AG09309 (cell line): ENCODE data around the gene F2.

Source experiments
- DNase-seq: peaks from one replicate; pipeline ENCODE4 v3.0.0-alpha.2; 2010; ENCODE audit warnings: low read depth
- H3K4me3 ChIP-seq: 2 replicates; pipeline ENCODE4 v1.5.1; 2011; ENCODE audit warnings: mild to moderate bottlenecking, low read depth, low read length, moderate library complexity; ENCODE audit not compliant: control insufficient read depth
- TF ChIP-seq, protein P1 (sequence below): IDR thresholded peaks from 2 replicates; pipeline ENCODE4 v1.5.1; 2011; ENCODE audit warnings: mild to moderate bottlenecking, low read depth, low read length, inconsistent platforms; ENCODE audit not compliant: insufficient read depth, control insufficient read depth; ENCODE audit errors: missing control alignments

The F2 gene

DNA sequence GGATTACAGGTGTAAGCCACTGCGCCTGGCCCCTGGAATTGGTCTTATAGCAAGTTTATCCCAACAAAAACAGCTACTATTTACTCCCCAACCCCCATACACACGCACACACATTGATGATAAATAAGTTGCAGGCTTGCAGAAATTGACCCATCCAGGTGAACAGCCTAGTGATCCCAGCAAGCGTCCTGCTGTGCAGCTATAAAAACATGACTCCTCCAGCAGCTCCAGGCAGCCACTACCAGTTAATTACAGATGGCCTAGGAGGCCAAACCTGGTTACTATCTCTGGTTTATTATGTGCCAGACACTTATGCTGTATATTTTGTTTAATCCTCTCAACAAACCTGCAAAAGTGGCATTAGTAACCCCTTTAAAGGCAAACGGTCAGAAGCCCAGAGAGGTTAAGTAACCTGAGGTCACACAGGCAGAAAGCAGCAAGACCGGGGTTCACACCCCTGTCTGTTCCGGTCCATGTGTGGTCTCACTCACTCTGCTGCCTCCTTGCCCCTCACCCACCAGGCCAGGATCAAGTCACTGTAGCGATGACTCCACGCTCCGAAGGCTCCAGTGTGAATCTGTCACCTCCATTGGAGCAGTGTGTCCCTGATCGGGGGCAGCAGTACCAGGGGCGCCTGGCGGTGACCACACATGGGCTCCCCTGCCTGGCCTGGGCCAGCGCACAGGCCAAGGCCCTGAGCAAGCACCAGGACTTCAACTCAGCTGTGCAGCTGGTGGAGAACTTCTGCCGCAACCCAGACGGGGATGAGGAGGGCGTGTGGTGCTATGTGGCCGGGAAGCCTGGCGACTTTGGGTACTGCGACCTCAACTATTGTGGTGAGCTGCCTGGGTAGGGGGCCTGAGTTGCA lies 6.6 kb downstream of the F2 start:
- TF ChIP-seq, protein P1, sequence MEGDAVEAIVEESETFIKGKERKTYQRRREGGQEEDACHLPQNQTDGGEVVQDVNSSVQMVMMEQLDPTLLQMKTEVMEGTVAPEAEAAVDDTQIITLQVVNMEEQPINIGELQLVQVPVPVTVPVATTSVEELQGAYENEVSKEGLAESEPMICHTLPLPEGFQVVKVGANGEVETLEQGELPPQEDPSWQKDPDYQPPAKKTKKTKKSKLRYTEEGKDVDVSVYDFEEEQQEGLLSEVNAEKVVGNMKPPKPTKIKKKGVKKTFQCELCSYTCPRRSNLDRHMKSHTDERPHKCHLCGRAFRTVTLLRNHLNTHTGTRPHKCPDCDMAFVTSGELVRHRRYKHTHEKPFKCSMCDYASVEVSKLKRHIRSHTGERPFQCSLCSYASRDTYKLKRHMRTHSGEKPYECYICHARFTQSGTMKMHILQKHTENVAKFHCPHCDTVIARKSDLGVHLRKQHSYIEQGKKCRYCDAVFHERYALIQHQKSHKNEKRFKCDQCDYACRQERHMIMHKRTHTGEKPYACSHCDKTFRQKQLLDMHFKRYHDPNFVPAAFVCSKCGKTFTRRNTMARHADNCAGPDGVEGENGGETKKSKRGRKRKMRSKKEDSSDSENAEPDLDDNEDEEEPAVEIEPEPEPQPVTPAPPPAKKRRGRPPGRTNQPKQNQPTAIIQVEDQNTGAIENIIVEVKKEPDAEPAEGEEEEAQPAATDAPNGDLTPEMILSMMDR: no peak
- no peak overlapping the region for H3K4me3 ChIP-seq
- no peak for DNase-seq

DNA sequence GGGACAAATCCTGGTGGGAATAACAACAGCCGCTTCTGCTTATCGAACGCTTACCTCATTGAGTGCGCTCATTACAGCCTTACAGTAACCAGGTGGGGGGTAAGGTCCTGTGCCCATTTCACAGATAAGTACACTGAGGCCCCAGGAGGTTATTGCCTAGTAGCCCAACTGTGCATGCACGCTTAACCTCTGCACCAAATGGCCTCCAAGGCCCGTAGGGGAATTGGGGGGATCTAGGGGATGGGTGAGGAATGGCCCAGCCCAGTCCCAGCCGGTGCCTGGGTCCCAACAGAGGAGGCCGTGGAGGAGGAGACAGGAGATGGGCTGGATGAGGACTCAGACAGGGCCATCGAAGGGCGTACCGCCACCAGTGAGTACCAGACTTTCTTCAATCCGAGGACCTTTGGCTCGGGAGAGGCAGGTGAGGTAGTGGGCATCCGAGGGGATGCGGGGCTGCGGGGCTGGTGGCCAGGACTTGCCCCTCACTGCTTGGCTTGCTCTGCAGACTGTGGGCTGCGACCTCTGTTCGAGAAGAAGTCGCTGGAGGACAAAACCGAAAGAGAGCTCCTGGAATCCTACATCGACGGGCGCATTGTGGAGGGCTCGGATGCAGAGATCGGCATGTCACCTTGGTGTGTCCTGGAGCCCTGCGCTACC lies 7.3 kb downstream of the F2 start:
- no peak overlapping the region for H3K4me3 ChIP-seq
- DNase-seq: no peak
- TF ChIP-seq, protein P1: no peak

DNA sequence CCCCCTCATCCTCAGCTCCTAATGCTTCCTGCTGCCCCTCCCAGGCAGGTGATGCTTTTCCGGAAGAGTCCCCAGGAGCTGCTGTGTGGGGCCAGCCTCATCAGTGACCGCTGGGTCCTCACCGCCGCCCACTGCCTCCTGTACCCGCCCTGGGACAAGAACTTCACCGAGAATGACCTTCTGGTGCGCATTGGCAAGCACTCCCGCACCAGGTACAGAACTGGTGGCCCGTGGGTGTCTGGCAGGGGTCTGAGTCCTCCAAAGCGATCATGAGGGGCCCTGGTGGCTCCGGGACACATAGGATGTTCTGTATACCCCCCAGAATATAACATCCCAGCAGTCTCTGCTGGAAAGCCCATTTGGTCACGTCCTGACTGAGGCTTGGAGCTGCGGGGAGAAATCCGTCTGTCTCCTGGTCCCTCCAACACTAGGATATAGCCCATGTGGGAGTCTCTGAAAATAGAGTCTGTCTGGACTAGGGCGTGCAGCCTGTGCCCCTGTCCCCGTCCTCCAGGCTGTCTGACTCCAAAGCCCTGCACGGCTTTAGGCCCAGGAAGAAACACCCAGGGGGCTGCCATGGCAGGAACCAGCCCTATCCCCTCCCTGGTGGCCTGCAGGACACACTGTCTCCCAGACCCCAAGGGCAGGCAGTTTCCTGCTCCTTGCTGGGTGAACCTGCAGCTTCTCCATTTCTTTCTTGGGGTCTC lies 9.1 kb downstream of the F2 start:
- H3K4me3 ChIP-seq: no peak overlapping the region
- DNase-seq: no peak
- TF ChIP-seq, protein P1: no peak

DNA sequence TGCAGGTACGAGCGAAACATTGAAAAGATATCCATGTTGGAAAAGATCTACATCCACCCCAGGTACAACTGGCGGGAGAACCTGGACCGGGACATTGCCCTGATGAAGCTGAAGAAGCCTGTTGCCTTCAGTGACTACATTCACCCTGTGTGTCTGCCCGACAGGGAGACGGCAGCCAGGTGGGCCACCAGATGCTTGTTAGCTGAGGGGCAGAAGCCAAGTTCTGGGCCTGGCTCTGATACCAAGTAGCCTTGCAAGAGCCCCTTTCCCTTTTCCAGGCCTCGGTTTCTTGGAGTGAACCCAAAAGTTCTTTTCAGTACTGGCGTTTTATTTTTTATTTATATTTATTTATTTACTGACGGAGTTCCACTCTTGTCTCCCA lies 9.6 kb downstream of the F2 start:
- TF ChIP-seq, protein P1: no peak
- DNase-seq: no peak
- no peak overlapping the region for H3K4me3 ChIP-seq

DNA sequence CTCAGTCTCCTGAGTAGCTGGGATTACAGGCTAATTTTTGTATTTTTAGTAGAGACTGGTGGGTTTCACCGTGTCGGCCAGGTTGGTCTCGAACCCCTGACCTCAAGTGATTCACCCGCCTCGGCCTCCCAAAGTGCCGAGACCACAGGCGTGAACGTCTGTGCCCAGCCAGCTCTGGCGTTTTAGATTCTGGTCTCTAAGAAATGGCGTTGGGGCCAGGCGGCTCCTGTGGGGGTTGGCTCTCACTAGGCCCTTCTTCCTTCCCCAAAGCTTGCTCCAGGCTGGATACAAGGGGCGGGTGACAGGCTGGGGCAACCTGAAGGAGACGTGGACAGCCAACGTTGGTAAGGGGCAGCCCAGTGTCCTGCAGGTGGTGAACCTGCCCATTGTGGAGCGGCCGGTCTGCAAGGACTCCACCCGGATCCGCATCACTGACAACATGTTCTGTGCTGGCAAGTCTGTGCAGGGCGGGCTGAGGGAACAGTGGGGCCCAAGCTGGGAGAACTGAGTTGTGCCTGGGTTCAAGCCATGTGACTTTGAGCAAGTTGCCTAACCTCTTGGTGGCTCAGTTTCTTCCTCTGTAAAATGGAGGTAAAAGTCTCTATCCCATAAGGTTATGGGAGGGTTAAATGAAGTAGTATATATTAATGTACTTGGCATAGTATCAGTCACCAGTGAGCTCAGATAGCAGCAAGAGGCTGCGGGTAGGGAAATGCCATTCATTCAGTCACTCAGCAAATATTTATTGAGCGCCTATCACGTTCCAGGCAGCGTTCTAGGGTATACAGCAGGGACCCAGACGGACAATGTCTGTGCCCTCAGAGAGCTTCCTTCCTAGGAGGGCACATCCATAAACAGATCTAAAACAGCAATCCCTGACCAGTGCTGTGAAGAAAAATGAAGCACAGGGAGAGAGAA lies 10.4 kb downstream of the F2 start:
- no peak overlapping the region for H3K4me3 ChIP-seq
- no peak for DNase-seq
- TF ChIP-seq, protein P1: no peak

DNA sequence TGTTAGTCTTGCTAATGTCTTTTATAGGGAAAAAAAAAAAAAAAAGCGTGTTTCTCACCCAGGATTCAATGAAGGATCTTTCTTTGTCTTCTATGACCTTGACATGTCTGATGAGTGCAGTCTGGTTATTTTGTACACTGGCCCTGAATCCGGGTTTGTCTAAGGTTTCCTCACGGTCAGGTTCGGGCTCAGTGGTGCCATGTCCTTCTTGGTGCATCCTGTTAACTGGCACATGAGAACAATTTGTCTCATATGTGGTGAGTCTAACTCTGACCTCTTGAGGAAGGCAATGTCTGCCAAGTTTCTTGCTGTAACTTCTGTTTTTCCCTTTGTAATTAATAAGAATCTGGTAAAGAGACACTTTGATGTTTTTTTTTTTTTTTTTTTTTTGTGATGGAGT lies 12.5 kb downstream of the F2 start:
- DNase-seq: no peak
- TF ChIP-seq, protein P1: no peak
- no peak overlapping the region for H3K4me3 ChIP-seq
